Activated CD8-positive, alpha-beta T cell treated with anti-CD3 and anti-CD28 coated beads for 36 hours (primary cell): ENCODE measurements around the gene SLX4IP. TPM values are rescaled to one million over a fixed set of nuclear protein-coding genes. Genes with fewer than 3 reads are reported as not detected.

Experiments
- ATAC-seq: fragments of 200-7000 bp; cut with Tn5 transposase; one replicate; pipeline ENCODE4 v1.10.0; 2021; ENCODE audit warnings: mild to moderate bottlenecking, moderate library complexity
- CTCF ChIA-PET: fragments of 350-600 bp; sonication (Branson Sonifier 250); formaldehyde crosslinking; loops from one replicate; lab custom pipeline; 2021; ENCODE audit warnings: antibody characterized with exemption; lab: Charles Lee
- POLR2A ChIA-PET: fragments of 350-600 bp; sonication (Branson Sonifier 250); formaldehyde crosslinking; loops from one replicate; lab custom pipeline; 2021; ENCODE audit warnings: antibody characterized with exemption; lab: Charles Lee
- DNase-seq: peaks from one replicate; pipeline ENCODE4 v3.0.0-alpha.2; 2020
- H3K27ac Mint-ChIP-seq: one replicate; pipeline ENCODE4 v1.8.0; 2021; ENCODE audit warnings: mild to moderate bottlenecking, mixed read lengths
- H3K27me3 Mint-ChIP-seq: one replicate; pipeline ENCODE4 v1.8.0; 2021; ENCODE audit warnings: mixed read lengths
- H3K36me3 Mint-ChIP-seq: one replicate; pipeline ENCODE4 v1.8.0; 2021; ENCODE audit warnings: low read depth, mixed read lengths
- H3K4me1 Mint-ChIP-seq: one replicate; pipeline ENCODE4 v1.8.0; 2021; ENCODE audit warnings: low read depth, mixed read lengths
- H3K4me3 Mint-ChIP-seq: one replicate; pipeline ENCODE4 v1.8.0; 2021; ENCODE audit warnings: mild to moderate bottlenecking, moderate library complexity, mixed read lengths
- H3K9me3 Mint-ChIP-seq: one replicate; pipeline ENCODE4 v1.8.0; 2021; ENCODE audit warnings: mixed read lengths
- intact Hi-C: fragments of 100-400 bp; cut with micrococcal nuclease; formaldehyde crosslinking; loops from one replicate; pipeline ENCODE4 v1.10.0; 2022
- total RNA-seq, 2 experiments: library from RNA; stranded (reverse); gene quantifications; one replicate each; pipeline ENCODE4 v1.2.3, GENCODE V29; 2021
- TF ChIP-seq, protein P1 (sequence below): fragments of 200-600 bp; IDR thresholded peaks from one replicate; pipeline ENCODE4 v1.8.0; 2022; ENCODE audit warnings: antibody characterized with exemption, mild to moderate bottlenecking

SLX4IP gene
- total RNA-seq, 2 experiments from 2014 or later = 6.5 to 7.3 TPM

DNA sequence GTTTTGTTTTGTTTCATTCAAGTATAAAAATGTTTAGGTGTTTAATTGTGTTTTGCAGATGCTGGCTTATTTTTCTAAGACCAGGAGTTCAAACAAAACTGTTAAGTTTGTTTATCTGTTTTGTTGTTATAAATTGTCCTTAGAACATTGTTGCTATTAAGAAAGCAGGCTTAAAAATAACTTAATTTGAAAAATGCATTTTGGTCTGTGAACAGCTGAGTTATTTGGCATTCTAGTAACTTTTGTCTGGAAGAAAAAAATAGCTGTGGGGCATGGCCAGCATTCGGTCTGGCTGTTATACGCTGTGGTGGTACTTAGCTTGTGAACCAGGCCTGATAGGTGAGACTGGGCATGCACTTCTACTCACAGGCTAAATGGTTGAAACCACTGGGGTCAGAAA lies 37.8 kb downstream of the SLX4IP start:
- no peak for DNase-seq
- ATAC-seq = no peak
- Mint-ChIP-seq H3K9me3 (no peaks in the 10 kb centered on the region), H3K4me1 (peaks cover 27% of the 10 kb centered on the region), H3K27ac (no peak overlapping the region), H3K36me3 (peaks cover 6% of the 10 kb centered on the region), H3K27me3 (no peaks in the 10 kb centered on the region), H3K4me3 (no peak overlapping the region)
- POLR2A ChIA-PET = no interaction called here
- TF ChIP-seq, protein P1, sequence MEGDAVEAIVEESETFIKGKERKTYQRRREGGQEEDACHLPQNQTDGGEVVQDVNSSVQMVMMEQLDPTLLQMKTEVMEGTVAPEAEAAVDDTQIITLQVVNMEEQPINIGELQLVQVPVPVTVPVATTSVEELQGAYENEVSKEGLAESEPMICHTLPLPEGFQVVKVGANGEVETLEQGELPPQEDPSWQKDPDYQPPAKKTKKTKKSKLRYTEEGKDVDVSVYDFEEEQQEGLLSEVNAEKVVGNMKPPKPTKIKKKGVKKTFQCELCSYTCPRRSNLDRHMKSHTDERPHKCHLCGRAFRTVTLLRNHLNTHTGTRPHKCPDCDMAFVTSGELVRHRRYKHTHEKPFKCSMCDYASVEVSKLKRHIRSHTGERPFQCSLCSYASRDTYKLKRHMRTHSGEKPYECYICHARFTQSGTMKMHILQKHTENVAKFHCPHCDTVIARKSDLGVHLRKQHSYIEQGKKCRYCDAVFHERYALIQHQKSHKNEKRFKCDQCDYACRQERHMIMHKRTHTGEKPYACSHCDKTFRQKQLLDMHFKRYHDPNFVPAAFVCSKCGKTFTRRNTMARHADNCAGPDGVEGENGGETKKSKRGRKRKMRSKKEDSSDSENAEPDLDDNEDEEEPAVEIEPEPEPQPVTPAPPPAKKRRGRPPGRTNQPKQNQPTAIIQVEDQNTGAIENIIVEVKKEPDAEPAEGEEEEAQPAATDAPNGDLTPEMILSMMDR = no peak
- intact Hi-C loops = no loop called here
- CTCF ChIA-PET = no interaction called here

DNA sequence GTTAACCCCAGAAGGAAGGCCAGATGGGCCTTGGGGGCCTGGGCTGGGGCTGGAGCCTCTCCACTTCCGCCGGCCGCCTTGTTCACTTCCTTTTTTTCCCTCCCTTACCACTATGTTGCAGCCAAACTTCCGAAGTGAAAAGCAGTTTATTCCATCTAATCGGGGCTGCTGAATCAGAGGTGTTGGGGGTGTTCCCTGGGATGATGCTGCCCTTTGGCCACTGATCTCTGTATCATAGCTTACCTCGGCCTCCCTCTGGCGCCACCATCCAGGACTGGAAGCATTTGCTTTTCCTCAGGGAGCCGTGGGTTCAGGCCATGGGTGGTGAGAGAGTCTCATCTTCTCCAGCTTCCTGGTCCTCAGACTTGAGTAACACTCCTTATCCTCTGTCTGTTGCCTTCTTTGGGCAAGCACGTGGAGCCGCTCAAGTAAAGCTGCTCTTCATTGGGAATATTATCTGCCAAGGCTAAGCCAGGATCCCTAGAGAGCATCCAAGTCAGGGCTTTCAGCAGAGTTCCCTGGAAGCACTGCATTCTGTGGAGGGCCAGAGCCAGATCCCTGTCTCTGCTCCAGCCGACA lies 39.6 kb downstream of the SLX4IP start:
- Mint-ChIP-seq H3K9me3 (no peaks in the 10 kb centered on the region), H3K27me3 (no peaks in the 10 kb centered on the region), H3K27ac (no peak overlapping the region), H3K4me1 (peaks cover 19% of the 10 kb centered on the region), H3K36me3 (peaks cover 6% of the 10 kb centered on the region), H3K4me3 (no peak overlapping the region)
- no peak for ATAC-seq
- TF ChIP-seq, protein P1 = no peak
- intact Hi-C loops = no loop called here
- ChIA-PET POLR2A (no interaction called here), CTCF (interaction anchor here (2.6 kb wide), 1 partner anchor 47 kb away, joined by 7 read pairs; no protein-coding TSS in a partner anchor)
- DNase-seq = no peak

DNA sequence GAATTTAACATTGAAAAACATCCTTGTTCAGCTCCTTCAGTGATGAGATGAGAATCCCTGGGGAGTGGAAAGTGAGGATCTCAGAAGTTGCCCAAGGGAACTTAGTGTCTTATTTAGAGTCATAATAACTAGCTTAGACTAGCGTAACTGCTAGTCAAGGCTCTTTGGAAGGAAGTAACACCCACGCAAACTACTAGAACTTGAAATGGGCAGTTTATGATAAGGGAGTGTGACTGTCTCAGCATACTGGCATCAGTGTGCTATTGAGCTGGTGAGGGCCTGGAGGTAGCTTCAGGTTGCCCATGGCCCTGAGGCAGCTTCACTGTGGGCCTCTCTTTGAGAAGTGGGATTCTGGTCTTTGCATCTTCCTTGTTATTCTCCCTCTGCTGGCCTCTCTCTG lies 40.1 kb downstream of the SLX4IP start:
- intact Hi-C loops = no loop called here
- ChIA-PET CTCF (interaction anchor here (0.6 to 2.6 kb wide), 3 partner anchors 41 to 604 kb away, joined by 3 to 7 read pairs (median 3); partner anchors contain the start of genes MKKS and SLX4IP), POLR2A (no interaction called here)
- H3K27me3 Mint-ChIP-seq = no peaks in the 10 kb centered on the region
- TF ChIP-seq, protein P1 = no peak
- DNase-seq (no peak), ATAC-seq (peak; percentile 53)
- peaks cover 16% of the 10 kb centered on the region for H3K4me1 Mint-ChIP-seq
- H3K36me3 Mint-ChIP-seq = peaks cover 3% of the 10 kb centered on the region
- no peak overlapping the region for H3K4me3 Mint-ChIP-seq
- H3K27ac Mint-ChIP-seq = no peak overlapping the region
- no peaks in the 10 kb centered on the region for H3K9me3 Mint-ChIP-seq

DNA sequence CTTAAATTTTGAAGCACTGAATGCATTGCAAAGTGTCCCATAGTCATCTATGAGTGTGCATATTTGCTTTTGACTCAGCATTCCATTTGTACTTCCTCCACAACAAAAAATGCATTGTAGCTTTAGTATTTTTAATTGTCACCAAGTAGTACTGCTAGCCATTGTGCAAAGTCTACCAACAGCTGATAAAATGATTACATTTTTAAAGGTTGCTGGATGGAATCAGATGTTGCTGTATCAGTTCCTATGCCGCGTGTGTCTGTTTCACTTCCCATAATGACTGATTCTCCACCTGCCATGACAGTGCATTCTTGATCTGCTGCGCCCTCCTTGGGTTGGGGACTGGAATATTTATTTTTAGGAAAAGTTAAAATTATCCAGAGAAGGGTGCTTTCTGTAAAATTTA lies 41.2 kb downstream of the SLX4IP start:
- CTCF ChIA-PET = interaction anchor here (1.0 to 2.6 kb wide), 6 partner anchors 10 to 76 kb away, joined by 3 to 7 read pairs (median 3); partner anchors contain the start of genes MKKS and SLX4IP
- Mint-ChIP-seq H3K27ac (no peak overlapping the region), H3K4me1 (peaks cover 16% of the 10 kb centered on the region), H3K27me3 (no peaks in the 10 kb centered on the region), H3K4me3 (no peak overlapping the region), H3K36me3 (peaks cover 3% of the 10 kb centered on the region), H3K9me3 (no peaks in the 10 kb centered on the region)
- intact Hi-C loops = no loop called here
- peak; percentile 9 for DNase-seq
- ATAC-seq = no peak
- TF ChIP-seq, protein P1 = no peak
- POLR2A ChIA-PET = interaction anchor here (0.6 to 1.0 kb wide), 2 partner anchors 31 to 37 kb away, joined by 3 read pairs; no protein-coding TSS in a partner anchor

DNA sequence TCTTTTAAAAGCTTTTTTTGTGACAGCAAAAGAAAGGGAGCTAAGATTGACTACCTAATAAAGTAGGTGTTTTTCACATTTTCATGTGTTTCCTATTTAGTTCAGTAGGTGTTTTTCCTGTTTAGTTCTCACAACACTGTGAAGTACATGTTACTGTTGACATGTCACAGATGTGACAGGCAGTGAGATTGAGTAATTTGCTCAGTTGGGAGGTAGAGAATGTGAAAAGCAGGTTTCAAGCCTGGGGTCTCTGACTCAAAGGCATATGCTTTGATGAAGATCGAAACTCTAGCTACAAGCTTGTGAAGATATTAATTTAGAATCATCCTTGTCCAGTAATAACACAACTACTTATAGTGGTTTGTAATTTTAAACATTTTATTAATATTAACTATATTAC lies 43.1 kb downstream of the SLX4IP start:
- H3K27me3 Mint-ChIP-seq = no peaks in the 10 kb centered on the region
- no peak overlapping the region for H3K4me3 Mint-ChIP-seq
- H3K27ac Mint-ChIP-seq = no peak overlapping the region
- no peak for DNase-seq
- ChIA-PET CTCF (interaction anchor here (1.1 to 1.3 kb wide), 2 partner anchors 9 to 26 kb away, joined by 3 to 4 read pairs; no protein-coding TSS in a partner anchor), POLR2A (no interaction called here)
- no peaks in the 10 kb centered on the region for H3K36me3 Mint-ChIP-seq
- H3K4me1 Mint-ChIP-seq = peaks cover 16% of the 10 kb centered on the region
- TF ChIP-seq, protein P1 = no peak
- ATAC-seq = no peak
- intact Hi-C loops = no loop called here
- H3K9me3 Mint-ChIP-seq = no peaks in the 10 kb centered on the region
